Ishikawa (cell line): ENCODE measurements around the gene SMYD3.

Experiments
- CEBPB ChIP-seq: IDR thresholded peaks from 2 replicates; pipeline ENCODE4 v1.6.1; 2012
- CREB1 ChIP-seq: IDR thresholded peaks from 2 replicates; pipeline ENCODE4 v1.6.1; 2012; ENCODE audit warnings: low read depth
- EGR1 ChIP-seq: IDR thresholded peaks from 2 replicates; pipeline ENCODE4 v1.6.1; 2012
- EP300 ChIP-seq: IDR thresholded peaks from 2 replicates; pipeline ENCODE4 v1.6.1; 2012; ENCODE audit warnings: borderline replicate concordance
- FOXM1 ChIP-seq: IDR thresholded peaks from 2 replicates; pipeline ENCODE4 v1.6.1; 2012; ENCODE audit warnings: low read depth, borderline replicate concordance
- NFIC ChIP-seq: IDR thresholded peaks from 2 replicates; pipeline ENCODE4 v1.6.1; 2012
- RAD21 ChIP-seq: IDR thresholded peaks from 2 replicates; pipeline ENCODE4 v1.6.1; 2012; ENCODE audit warnings: low read depth
- TAF1 ChIP-seq: IDR thresholded peaks from 2 replicates; pipeline ENCODE4 v1.6.1; 2012; ENCODE audit warnings: low read depth, mild to moderate bottlenecking
- TCF12 ChIP-seq: IDR thresholded peaks from 2 replicates; pipeline ENCODE4 v1.6.1; 2012; ENCODE audit warnings: low read depth
- TEAD4 ChIP-seq: IDR thresholded peaks from 2 replicates; pipeline ENCODE4 v1.6.1; 2012
- YY1 ChIP-seq: IDR thresholded peaks from 2 replicates; pipeline ENCODE4 v1.6.1; 2012; ENCODE audit warnings: low read depth
- ZBTB7A ChIP-seq: IDR thresholded peaks from 2 replicates; pipeline ENCODE4 v1.6.1; 2012; ENCODE audit warnings: low read depth
- TF ChIP-seq, protein P1 (sequence below): IDR thresholded peaks from 2 replicates; pipeline ENCODE4 v1.6.1; 2012; ENCODE audit warnings: low read depth, mild to moderate bottlenecking
- TF ChIP-seq, protein P2 (sequence below): IDR thresholded peaks from 2 replicates; pipeline ENCODE4 v1.6.1; 2012
- TF ChIP-seq, protein P3 (sequence below): IDR thresholded peaks from 2 replicates; pipeline ENCODE4 v1.6.1; 2012

The SMYD3 gene

DNA sequence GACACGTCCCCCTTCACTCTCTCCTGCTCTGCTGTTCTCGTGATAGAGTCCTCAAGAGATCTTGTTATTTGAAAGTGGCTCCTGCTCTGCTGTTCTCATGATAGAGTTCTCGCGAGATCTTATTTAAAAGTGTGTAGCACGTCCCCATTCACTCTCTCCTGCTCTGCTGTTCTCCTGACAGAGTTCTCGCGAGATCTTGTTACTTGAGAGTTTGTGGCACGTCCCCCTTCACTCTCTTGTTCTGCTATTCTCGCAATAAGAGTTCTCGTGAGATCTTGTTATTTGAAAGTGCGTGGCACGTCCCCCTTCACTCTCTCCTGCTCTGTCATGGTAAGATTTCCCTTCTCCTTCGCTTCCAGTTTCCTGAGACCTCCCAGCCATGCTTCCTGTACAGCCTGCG is 47.9 kb downstream of the SMYD3 start:
- TF ChIP-seq FOXM1 = no peak
- TF ChIP-seq TCF12 = no peak
- TF ChIP-seq RAD21 = no peak
- no peak for TF ChIP-seq TAF1
- no peak for TF ChIP-seq EP300
- no peak for TF ChIP-seq EGR1
- no peak for TF ChIP-seq ZBTB7A
- no peak for TF ChIP-seq YY1
- TF ChIP-seq, protein P1, sequence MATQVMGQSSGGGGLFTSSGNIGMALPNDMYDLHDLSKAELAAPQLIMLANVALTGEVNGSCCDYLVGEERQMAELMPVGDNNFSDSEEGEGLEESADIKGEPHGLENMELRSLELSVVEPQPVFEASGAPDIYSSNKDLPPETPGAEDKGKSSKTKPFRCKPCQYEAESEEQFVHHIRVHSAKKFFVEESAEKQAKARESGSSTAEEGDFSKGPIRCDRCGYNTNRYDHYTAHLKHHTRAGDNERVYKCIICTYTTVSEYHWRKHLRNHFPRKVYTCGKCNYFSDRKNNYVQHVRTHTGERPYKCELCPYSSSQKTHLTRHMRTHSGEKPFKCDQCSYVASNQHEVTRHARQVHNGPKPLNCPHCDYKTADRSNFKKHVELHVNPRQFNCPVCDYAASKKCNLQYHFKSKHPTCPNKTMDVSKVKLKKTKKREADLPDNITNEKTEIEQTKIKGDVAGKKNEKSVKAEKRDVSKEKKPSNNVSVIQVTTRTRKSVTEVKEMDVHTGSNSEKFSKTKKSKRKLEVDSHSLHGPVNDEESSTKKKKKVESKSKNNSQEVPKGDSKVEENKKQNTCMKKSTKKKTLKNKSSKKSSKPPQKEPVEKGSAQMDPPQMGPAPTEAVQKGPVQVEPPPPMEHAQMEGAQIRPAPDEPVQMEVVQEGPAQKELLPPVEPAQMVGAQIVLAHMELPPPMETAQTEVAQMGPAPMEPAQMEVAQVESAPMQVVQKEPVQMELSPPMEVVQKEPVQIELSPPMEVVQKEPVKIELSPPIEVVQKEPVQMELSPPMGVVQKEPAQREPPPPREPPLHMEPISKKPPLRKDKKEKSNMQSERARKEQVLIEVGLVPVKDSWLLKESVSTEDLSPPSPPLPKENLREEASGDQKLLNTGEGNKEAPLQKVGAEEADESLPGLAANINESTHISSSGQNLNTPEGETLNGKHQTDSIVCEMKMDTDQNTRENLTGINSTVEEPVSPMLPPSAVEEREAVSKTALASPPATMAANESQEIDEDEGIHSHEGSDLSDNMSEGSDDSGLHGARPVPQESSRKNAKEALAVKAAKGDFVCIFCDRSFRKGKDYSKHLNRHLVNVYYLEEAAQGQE = no peak
- no peak for TF ChIP-seq CREB1
- TF ChIP-seq, protein P2, sequence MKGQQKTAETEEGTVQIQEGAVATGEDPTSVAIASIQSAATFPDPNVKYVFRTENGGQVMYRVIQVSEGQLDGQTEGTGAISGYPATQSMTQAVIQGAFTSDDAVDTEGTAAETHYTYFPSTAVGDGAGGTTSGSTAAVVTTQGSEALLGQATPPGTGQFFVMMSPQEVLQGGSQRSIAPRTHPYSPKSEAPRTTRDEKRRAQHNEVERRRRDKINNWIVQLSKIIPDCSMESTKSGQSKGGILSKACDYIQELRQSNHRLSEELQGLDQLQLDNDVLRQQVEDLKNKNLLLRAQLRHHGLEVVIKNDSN = no peak

DNA sequence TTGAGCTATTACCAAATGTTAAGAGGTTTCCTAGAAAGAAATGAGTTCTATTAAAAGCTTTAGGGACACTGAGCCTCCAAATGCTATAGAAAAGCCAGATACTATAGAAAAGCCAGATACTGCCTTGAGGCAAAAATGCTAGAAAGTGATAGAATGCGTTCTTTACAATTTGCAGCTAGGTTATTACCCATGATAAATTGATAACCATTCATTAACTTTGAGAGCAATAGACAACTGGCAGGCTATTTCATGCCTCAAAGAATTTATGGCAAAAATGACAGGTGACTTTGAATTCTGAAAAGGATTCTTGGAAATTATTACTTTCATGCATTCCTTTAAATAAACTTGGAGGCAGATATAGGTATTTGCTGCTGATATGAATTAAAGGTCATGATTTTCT is 51.6 kb downstream of the SMYD3 start:
- TF ChIP-seq YY1 = no peak
- no peak for TF ChIP-seq CEBPB
- no peak for TF ChIP-seq RAD21
- TF ChIP-seq NFIC = no peak
- TF ChIP-seq, protein P2 = no peak
- no peak for TF ChIP-seq TCF12
- TF ChIP-seq TEAD4 = no peak
- TF ChIP-seq, protein P1 = no peak
- no peak for TF ChIP-seq TAF1
- TF ChIP-seq, protein P3, sequence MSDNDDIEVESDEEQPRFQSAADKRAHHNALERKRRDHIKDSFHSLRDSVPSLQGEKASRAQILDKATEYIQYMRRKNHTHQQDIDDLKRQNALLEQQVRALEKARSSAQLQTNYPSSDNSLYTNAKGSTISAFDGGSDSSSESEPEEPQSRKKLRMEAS = no peak
- no peak for TF ChIP-seq EGR1
- no peak for TF ChIP-seq CREB1
- TF ChIP-seq ZBTB7A = no peak
- no peak for TF ChIP-seq EP300

DNA sequence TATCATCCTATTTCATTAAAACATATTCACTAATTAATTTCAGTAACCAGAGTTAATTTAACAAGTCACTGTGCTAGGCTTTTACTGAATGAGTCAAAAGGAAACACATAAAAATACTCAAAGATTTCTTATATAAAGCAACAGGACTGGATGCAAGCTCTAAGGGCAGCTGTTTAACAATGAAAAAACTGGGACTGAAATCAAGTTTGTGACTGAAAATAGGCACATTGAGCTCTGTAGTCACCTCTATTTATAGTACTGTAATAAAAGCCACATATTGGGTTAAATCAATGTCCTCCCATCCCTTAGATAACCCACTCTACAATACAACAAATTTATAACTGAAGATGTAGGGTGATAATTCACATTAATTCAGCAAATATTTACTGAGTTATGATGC is 52.4 kb downstream of the SMYD3 start:
- no peak for TF ChIP-seq EP300
- TF ChIP-seq NFIC = no peak
- TF ChIP-seq, protein P1 = no peak
- TF ChIP-seq, protein P2 = no peak
- no peak for TF ChIP-seq FOXM1
- no peak for TF ChIP-seq CEBPB
- TF ChIP-seq, protein P3 = no peak
- no peak for TF ChIP-seq YY1
- no peak for TF ChIP-seq TEAD4

DNA sequence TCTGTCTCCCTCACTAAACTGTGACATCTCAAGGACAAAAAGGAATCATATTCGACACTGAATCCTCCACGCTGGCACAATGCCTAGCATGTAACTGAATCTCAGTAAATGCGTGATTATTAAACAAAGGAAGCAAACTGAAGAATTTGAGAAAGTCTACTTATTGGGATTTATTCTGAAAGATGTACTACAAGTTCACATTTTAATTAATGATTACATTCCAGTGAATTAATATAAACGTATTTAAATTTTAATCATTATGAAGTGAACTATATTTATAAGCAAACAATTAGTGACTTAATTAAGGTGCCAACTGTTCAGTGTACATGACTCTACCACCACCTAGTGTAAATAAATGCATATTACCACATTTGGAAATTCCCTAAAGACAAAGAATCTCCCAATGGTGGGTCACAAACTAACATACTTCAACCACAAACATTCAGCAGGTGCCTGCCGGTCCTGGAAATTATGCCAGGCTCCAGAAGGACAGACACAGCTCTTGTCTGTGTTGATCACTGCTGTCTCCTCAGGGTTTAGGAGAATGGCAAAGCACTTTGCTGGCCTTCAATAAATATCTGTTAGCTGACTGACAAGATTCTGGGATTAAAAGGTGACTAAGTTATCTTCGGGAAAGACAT is 56.3 kb downstream of the SMYD3 start:
- TF ChIP-seq EGR1 (no peak), FOXM1 (no peak), TCF12 (no peak), RAD21 (peak; percentile 89), CREB1 (no peak), CEBPB (no peak), NFIC (0 out of 2 replicates have a peak, but pooled peaks have one; percentile 3), YY1 (no peak), ZBTB7A (no peak)
- TF ChIP-seq, protein P2 = no peak
